ENCODE data around the gene CLCN4. TPM values are rescaled to one million over a fixed set of nuclear protein-coding genes. Genes with fewer than 3 reads are reported as not detected.

Gene CLCN4
- total RNA-seq, 4 donors from 2014 or later = 0.54 to 5.0 (median 2.6) TPM

GRCh38 chrX:10177004-10177396 lies 20.2 kb downstream of the CLCN4 start:
- 65 to 73% methylated on average over 7 of the region's 7 CpGs for WGBS, 2 donors
- intact Hi-C loops (cut with DNase I; ENCODE audit: low total_unique reads) = no loop called here
- DNase-seq (ENCODE audit: low spot score in 2 of 2) = no peak
- H3K4me3 ChIP-seq (ENCODE audit: low read depth, poor library complexity, severe bottlenecking) = no peak overlapping the region
- no peak for TF ChIP-seq CTCF (IDR thresholded peaks at IDR 0.05)
- no peak for TF ChIP-seq POLR2A (IDR thresholded peaks at IDR 0.05)

- TF ChIP-seq CTCF (IDR thresholded peaks at IDR 0.05) = no peak
- no peak for TF ChIP-seq POLR2A (IDR thresholded peaks at IDR 0.05)
- intact Hi-C loops (cut with DNase I; ENCODE audit: low total_unique reads) = no loop called here
- no peak for DNase-seq (ENCODE audit: low spot score in 2 of 2)
Observed at GRCh38 chrX:10177601-10178000, 20.8 kb downstream of the CLCN4 start.

GRCh38 chrX:10178866-10179463 lies 22.2 kb downstream of the CLCN4 start:
- H3K4me3 ChIP-seq (ENCODE audit: low read depth, poor library complexity, severe bottlenecking) = no peak overlapping the region
- no peak for TF ChIP-seq POLR2A (IDR thresholded peaks at IDR 0.05)
- no peak for TF ChIP-seq CTCF (IDR thresholded peaks at IDR 0.05)
- no peak for DNase-seq (ENCODE audit: low spot score in 2 of 2)
- intact Hi-C loops (cut with DNase I; ENCODE audit: low total_unique reads) = no loop called here
- WGBS, 2 donors = 58 to 83% methylated on average over 5 of the region's 5 CpGs

More at GRCh38 chrX:10177601-10178000, 20.8 kb downstream of the CLCN4 start:
- H3K4me3 ChIP-seq (ENCODE audit: low read depth, poor library complexity, severe bottlenecking) = no peak overlapping the region
- 58 to 64% methylated on average over 3 of the region's 3 CpGs for WGBS, 2 donors

- 59 to 80% methylated on average over 1 to 3 of the region's 3 CpGs for WGBS, 2 donors
- no peak for DNase-seq (ENCODE audit: low spot score in 2 of 2)
- TF ChIP-seq POLR2A (IDR thresholded peaks at IDR 0.05) = no peak
- TF ChIP-seq CTCF (IDR thresholded peaks at IDR 0.05) = no peak
- no peak overlapping the region for H3K4me3 ChIP-seq (ENCODE audit: low read depth, poor library complexity, severe bottlenecking)
- intact Hi-C loops (cut with DNase I; ENCODE audit: low total_unique reads) = loop anchor here (10.0 kb wide), 1 partner anchor 541 kb away; no protein-coding TSS in a partner anchor
Observed at GRCh38 chrX:10183760-10184159, 27.0 kb downstream of the CLCN4 start.

GRCh38 chrX:10184411-10184810 lies 27.6 kb downstream of the CLCN4 start:
- 75 to 78% methylated on average over 2 of the region's 2 CpGs for WGBS, 2 donors
- no peak for DNase-seq (ENCODE audit: low spot score in 2 of 2)
- H3K4me3 ChIP-seq (ENCODE audit: low read depth, poor library complexity, severe bottlenecking) = no peak overlapping the region
- intact Hi-C loops (cut with DNase I; ENCODE audit: low total_unique reads) = loop anchor here (10.0 kb wide), 1 partner anchor 540 kb away; no protein-coding TSS in a partner anchor
- TF ChIP-seq POLR2A (IDR thresholded peaks at IDR 0.05) = no peak
- TF ChIP-seq CTCF (IDR thresholded peaks at IDR 0.05) = no peak

GRCh38 chrX:10186355-10186754 lies 29.6 kb downstream of the CLCN4 start:
- WGBS, 2 donors = 60 to 65% methylated on average over 9 of the region's 9 CpGs
- TF ChIP-seq POLR2A (IDR thresholded peaks at IDR 0.05) (no peak), CTCF (IDR thresholded peaks at IDR 0.05) (no peak)
- H3K4me3 ChIP-seq (ENCODE audit: low read depth, poor library complexity, severe bottlenecking) = no peak overlapping the region
- intact Hi-C loops (cut with DNase I; ENCODE audit: low total_unique reads) = loop anchor here (10.0 kb wide), 1 partner anchor 538 kb away; no protein-coding TSS in a partner anchor
- no peak for DNase-seq (ENCODE audit: low spot score in 2 of 2)

Data from lower leg skin (tissue), 4 donors.